GM12878 (cell line): ENCODE data around the gene GYPC. TPM values are rescaled to one million over a fixed set of nuclear protein-coding genes. Genes with fewer than 3 reads are reported as not detected.

ENCODE experiments used
- ATAC-seq: fragments of 200-7000 bp; cut with Tn5 transposase; 3 replicates; pipeline ENCODE4 v1.9.1; 2020; ENCODE audit warnings: mild to moderate bottlenecking, moderate library complexity
- BruUV-seq: library from RNA; stranded (reverse); fragments of 400-500 nt; replicated peaks from 2 replicates; lab custom pipeline; 2021; lab: Mats Ljungman, UMichigan
- CTCF ChIA-PET: fragments of 300-600 bp; sonication (Branson Sonifier 250); formaldehyde crosslinking; extraction: SDS; loops from one replicate; lab custom pipeline; 2021; ENCODE audit warnings: inconsistent platforms; lab: Yijun Ruan, JAX
- POLR2A ChIA-PET: fragments of 350-600 bp; formaldehyde crosslinking; extraction: SDS; loops from one replicate; lab custom pipeline; 2021; ENCODE audit warnings: inconsistent platforms; lab: Charles Lee
- RAD21 ChIA-PET: fragments of 300-600 bp; sonication (Branson Sonifier 250); formaldehyde crosslinking; loops from one replicate; lab custom pipeline; 2023; ENCODE audit warnings: antibody characterized with exemption; ENCODE audit not compliant: unreplicated experiment; lab: Charles Lee
- SMC1A ChIA-PET: fragments of 300-600 bp; sonication (Branson Sonifier 250); formaldehyde crosslinking; loops from one replicate; lab custom pipeline; 2023; ENCODE audit not compliant: unreplicated experiment, uncharacterized antibody; lab: Charles Lee
- DNase-seq: peaks from one replicate; pipeline ENCODE4 v3.0.0-alpha.2; 2011; ENCODE audit warnings: low read depth, low spot score
- FAIRE-seq: peaks from 3 replicates; lab custom pipeline; 2011; peaks lifted over from hg19 to GRCh38; lab: Jason Lieb, UNC
- H2AFZ ChIP-seq: 2 replicates; pipeline ENCODE4 v1.6.0; 2011; ENCODE audit warnings: low read depth, low read length, control low read depth; ENCODE audit not compliant: control insufficient read depth
- H3K27ac ChIP-seq: 2 replicates; pipeline ENCODE4 v1.5.1; 2011; ENCODE audit warnings: control low read depth; ENCODE audit not compliant: control insufficient read depth, insufficient read depth
- H3K27me3 ChIP-seq, 2 experiments: replicated peaks in 1 of 2; 2 replicates each; pipeline versions ENCODE4 v1.6.0 to v1.6.1; 2011; ENCODE audit warnings: low read length in 1 of 2; ENCODE audit not compliant: control insufficient read depth in 2 of 2, insufficient read depth in 2 of 2
- H3K36me3 ChIP-seq, 2 experiments: 2 replicates each; pipeline ENCODE4 v1.5.1; 2011; ENCODE audit warnings: low read length in 1 of 2; ENCODE audit not compliant: control insufficient read depth in 2 of 2, insufficient read depth in 2 of 2
- H3K4me1 ChIP-seq: 2 replicates; pipeline ENCODE4 v1.6.1; 2011; ENCODE audit warnings: mild to moderate bottlenecking, low read length, moderate library complexity, mixed read lengths; ENCODE audit not compliant: control insufficient read depth, insufficient read depth
- H3K4me2 ChIP-seq: 2 replicates; pipeline ENCODE4 v1.6.0; 2011; ENCODE audit warnings: control low read depth; ENCODE audit not compliant: control insufficient read depth, insufficient read depth
- H3K4me3 ChIP-seq: fragments of 200-600 bp; sonication (generic); 2 replicates; pipeline ENCODE4 v1.5.1; 2016
- H3K79me2 ChIP-seq: 2 replicates; pipeline ENCODE4 v1.6.0; 2011; ENCODE audit warnings: low read length; ENCODE audit not compliant: control insufficient read depth, insufficient read depth
- H3K9ac ChIP-seq: 2 replicates; pipeline ENCODE4 v1.8.0; 2011; ENCODE audit warnings: low read length, control low read depth, mixed read lengths; ENCODE audit not compliant: control insufficient read depth, insufficient read depth
- H3K9me3 ChIP-seq: replicated peaks from 3 replicates; pipeline ENCODE4 v1.5.1; 2011; ENCODE audit warnings: mild to moderate bottlenecking, low read length; ENCODE audit not compliant: control insufficient read depth, insufficient read depth
- H4K20me1 ChIP-seq: 2 replicates; pipeline ENCODE4 v1.6.0; 2011; ENCODE audit not compliant: control insufficient read depth, insufficient read depth
- ATF7 ChIP-seq: fragments of 450-650 bp; IDR thresholded peaks from 2 replicates; pipeline ENCODE4 v1.6.1; 2016; ENCODE audit warnings: low read depth, mild to moderate bottlenecking
- FOXK2 ChIP-seq: fragments of 450-650 bp; IDR thresholded peaks from 2 replicates; pipeline ENCODE4 v1.6.1; 2017; ENCODE audit warnings: mild to moderate bottlenecking, moderate library complexity
- HDGF ChIP-seq: fragments of 450-650 bp; IDR thresholded peaks from 2 replicates; pipeline ENCODE4 v1.6.1; 2016; ENCODE audit warnings: antibody characterized with exemption
- SMARCA5 ChIP-seq: fragments of 450-650 bp; IDR thresholded peaks from 2 replicates; pipeline ENCODE4 v1.6.1; 2017; ENCODE audit warnings: mild to moderate bottlenecking
- SREBF2 ChIP-seq: IDR thresholded peaks from 2 replicates; pipeline ENCODE4 v1.6.1; 2012; ENCODE audit warnings: mild to moderate bottlenecking, low read length
- SUZ12 ChIP-seq: fragments of 200-600 bp; sonication (generic); IDR thresholded peaks from one replicate; pipeline ENCODE4 v1.6.1; 2018; ENCODE audit warnings: antibody characterized with exemption, mild to moderate bottlenecking; ENCODE audit not compliant: unreplicated experiment
- ZBTB40 ChIP-seq: fragments of 450-650 bp; IDR thresholded peaks from 2 replicates; pipeline ENCODE4 v1.6.1; 2016; ENCODE audit warnings: mild to moderate bottlenecking, moderate library complexity, borderline replicate concordance
- WGBS: methylation state at CpG from one replicate; pipeline ENCODE4 v1.1.6; 2016; ENCODE audit warnings: low lambda C conversion rate; ENCODE audit not compliant: insufficient replicate concordance, insufficient coverage; ENCODE audit errors: missing lambda C conversion rate; 5-methylcytosine and 5-hydroxymethylcytosine counted together
- in situ Hi-C: fragments of 300-500 bp; cut with MboI; formaldehyde crosslinking; loops from 9 replicates; pipeline ENCODE4 v1.14.3; 2018; ENCODE audit warnings: mixed read lengths
- intact Hi-C: fragments of 100-400 bp; cut with micrococcal nuclease; formaldehyde crosslinking; loops from one replicate; pipeline ENCODE4 v1.14.2; 2022; ENCODE audit not compliant: unreplicated experiment
- polyA plus RNA-seq, 11 experiments: library from polyadenylated mRNA; depleted of rRNA in 4 of 11; unstranded in 6 of 11; stranded (reverse) in 5 of 11; fragments of >200 nt; fragmentation: Nextera tagmentation in 4 of 11; fragmentation: Illumina TruSeq in 1 of 11; extraction: Ambion mirVana in 4 of 11; extraction: Trizol in 1 of 11; gene quantifications; 1 replicate in 1 of 11; 2 replicates in 10 of 11; pipeline versions ENCODE4 v1.2.1 to v1.2.3, GENCODE V29; 2011 to 2016; ENCODE audit warnings: inconsistent platforms in 2 of 11, missing spikeins in 2 of 11, low read depth in 1 of 11
- total RNA-seq, 4 experiments: library from RNA; depleted of rRNA in 3 of 4; stranded (reverse); fragments of >200 nt in 3 of 4; fragmentation: Illumina TruSeq in 1 of 4; extraction: Trizol in 1 of 4; gene quantifications; 2 replicates each; pipeline versions ENCODE4 v1.2.1 to v1.2.3, GENCODE V29; 2013 to 2021
- TF ChIP-seq, protein P1 (sequence below): fragments of 450-650 bp; conservative IDR thresholded peaks from 2 replicates; pipeline ENCODE4 v1.6.1; 2017; ENCODE audit warnings: mild to moderate bottlenecking, moderate library complexity

GYPC gene
- total and polyA plus RNA-seq, 10 of the 15 experiments (the other 5 are each of a cell fraction or from before 2014, with no cell fraction given), result 26.2 to 150 (median 81.4) TPM

DNA sequence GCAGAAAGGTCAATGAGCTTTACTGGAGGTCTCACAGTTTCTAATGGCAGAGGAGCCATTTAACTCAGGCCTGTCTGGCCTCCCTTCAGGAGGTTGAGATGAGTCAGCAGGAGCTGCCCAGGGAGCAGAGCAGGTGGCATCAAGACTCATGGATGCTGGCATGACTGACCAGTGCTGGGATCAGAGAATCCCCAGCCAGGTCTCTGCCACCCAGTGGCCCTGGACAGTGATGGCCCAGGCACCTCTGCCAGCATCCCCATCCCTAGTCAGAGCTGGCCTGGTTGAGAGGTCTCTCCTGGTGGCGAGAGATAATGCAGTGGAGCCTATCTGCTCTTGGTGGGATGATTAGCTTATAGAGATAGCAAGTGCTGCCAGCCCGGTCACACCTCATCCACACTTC is 43.1 kb downstream of the GYPC start:
- TF ChIP-seq HDGF (no peak), FOXK2 (no peak), SUZ12 (no peak), SMARCA5 (no peak), ZBTB40 (no peak), SREBF2 (no peak), ATF7 (no peak)
- TF ChIP-seq, protein P1, sequence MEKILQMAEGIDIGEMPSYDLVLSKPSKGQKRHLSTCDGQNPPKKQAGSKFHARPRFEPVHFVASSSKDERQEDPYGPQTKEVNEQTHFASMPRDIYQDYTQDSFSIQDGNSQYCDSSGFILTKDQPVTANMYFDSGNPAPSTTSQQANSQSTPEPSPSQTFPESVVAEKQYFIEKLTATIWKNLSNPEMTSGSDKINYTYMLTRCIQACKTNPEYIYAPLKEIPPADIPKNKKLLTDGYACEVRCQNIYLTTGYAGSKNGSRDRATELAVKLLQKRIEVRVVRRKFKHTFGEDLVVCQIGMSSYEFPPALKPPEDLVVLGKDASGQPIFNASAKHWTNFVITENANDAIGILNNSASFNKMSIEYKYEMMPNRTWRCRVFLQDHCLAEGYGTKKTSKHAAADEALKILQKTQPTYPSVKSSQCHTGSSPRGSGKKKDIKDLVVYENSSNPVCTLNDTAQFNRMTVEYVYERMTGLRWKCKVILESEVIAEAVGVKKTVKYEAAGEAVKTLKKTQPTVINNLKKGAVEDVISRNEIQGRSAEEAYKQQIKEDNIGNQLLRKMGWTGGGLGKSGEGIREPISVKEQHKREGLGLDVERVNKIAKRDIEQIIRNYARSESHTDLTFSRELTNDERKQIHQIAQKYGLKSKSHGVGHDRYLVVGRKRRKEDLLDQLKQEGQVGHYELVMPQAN, result no peak
- no peaks in the 10 kb centered on the region for H4K20me1 ChIP-seq
- no peaks in the 10 kb centered on the region for H3K4me1 ChIP-seq
- no peaks in the 10 kb centered on the region for H3K79me2 ChIP-seq
- no peak overlapping the region for H3K4me2 ChIP-seq
- ChIA-PET RAD21 (no interaction called here), CTCF (interaction anchor here (1.2 kb wide), 1 partner anchor 171 kb away, joined by 4 read pairs; no protein-coding TSS in a partner anchor), SMC1A (interaction anchor here (0.6 to 1.7 kb wide), 2 partner anchors 9 to 103 kb away, joined by 3 to 4 read pairs; no protein-coding TSS in a partner anchor), POLR2A (no interaction called here)
- H2AFZ ChIP-seq, result no peak overlapping the region
- no peak for FAIRE-seq
- H3K27me3 ChIP-seq, result no peaks in the 10 kb centered on the region
- H3K9me3 ChIP-seq, result no peaks in the 10 kb centered on the region
- H3K27ac ChIP-seq, result no peak overlapping the region
- BruUV-seq, result no TSS peak
- H3K4me3 ChIP-seq, result no peak overlapping the region
- in situ Hi-C loops, result no loop called here
- intact Hi-C loops, result no loop called here
- no peak overlapping the region for H3K9ac ChIP-seq
- no peak for ATAC-seq
- WGBS, result 96% methylated on average over 2 of the region's 2 CpGs
- H3K36me3 ChIP-seq, result peaks cover 0 to 4% of the 10 kb centered on the region in 2 experiments; a peak in 2 of 4 replicates
- no peak for DNase-seq
